Stimulated activated CD4-positive, alpha-beta T cell treated with anti-CD3 and anti-CD28 coated beads, Interleukin-4, amount 100 ng/mL, for 48 hours (primary cell): Measurements from ENCODE around the gene VAC14.

Experiments
- DNase-seq, 2 donors: peaks; one replicate each; pipeline ENCODE4 v3.0.0-alpha.2; 2020; ENCODE audit warnings: low read depth in 2 of 2

Gene VAC14

GRCh38 chr16:70764632-70765031 lies 36.3 kb downstream of the VAC14 start:
- DNase-seq: no peak

- DNase-seq: no peak
These were observed 40.7 kb downstream of the VAC14 start for GRCh38 chr16:70760221-70760620.

- no peak for DNase-seq
These were observed 41.3 kb downstream of the VAC14 start for GRCh38 chr16:70759666-70760065.

DNA sequence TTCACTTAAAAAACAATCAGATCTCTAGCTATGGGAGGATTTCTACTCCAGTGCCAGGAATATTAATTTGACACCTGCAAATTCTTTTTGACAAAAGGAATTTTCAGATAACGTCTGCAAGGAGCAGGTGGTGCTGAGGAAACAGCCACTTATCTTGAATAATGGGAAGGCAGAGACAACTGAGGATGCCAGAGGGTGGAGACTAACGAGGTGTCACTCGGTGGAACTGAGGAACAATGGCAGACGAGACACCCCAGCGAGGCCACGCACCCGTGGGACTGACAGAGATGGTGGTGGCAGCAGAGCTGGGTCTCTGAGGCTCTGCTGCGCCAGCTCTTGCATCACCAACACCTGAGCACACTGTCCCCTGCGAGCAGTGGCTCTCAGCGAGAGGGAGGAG lies 42.2 kb downstream of the VAC14 start:
- no peak for DNase-seq

GRCh38 chr16:70757183-70757582 lies 43.8 kb downstream of the VAC14 start:
- DNase-seq: no peak

- DNase-seq: no peak
These were observed 44.9 kb downstream of the VAC14 start for GRCh38 chr16:70756071-70756470.

DNA sequence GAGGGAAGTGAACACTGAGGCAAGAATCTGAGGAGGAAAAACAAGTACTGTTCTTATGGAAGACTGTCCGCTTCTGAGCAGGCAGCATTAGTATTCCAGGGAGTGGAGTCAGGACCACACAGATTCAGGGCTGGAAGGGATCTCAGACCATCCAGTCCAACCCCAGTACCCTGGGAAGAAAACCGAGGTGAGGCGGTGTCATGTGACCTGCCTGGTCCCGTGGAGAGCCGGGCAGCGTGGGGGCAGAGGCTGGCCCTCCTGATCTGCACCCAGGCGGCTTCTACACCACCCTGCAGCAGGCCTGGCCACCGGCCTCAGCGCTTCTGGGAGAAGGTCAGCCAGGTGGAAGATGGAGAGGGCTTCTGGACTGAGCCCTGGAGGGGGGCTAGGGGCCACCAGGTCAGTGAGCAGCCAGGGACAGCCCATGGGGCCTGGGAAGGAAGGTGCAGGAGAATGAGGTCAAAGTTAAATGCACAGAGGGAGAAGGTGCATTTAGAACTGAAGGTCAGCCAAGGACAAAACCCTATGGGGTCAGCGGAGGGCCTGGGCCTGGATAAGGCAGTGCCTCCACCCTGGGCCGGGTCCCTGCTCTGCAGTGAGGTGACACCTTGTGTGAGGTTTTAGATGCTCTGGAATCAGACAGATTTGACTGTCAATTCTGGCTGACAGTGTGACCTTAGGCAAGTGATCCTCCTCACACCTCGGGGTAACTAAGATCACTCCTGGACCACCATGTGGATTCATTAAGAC lies 45.9 kb downstream of the VAC14 start:
- DNase-seq: no peak

DNA sequence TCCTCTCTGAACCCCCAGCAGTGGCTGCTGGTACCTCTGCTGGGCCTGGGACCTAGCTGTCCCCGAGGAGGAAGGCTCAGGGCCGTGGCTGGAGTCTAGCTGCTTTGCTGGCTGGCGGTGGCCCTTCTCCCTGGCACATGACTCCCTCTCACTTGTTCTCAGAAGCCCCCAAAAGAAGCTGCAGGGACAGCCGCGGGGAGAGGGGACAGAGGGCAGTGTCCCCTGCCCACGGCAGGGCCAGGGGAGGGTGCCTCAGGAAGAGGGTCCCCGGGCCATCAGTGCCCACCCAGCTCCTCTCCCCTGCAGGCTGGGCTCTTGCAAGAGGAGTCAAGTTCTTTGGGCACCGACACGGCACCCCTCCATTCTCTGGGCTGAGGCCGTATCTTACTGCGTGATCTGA lies 46.6 kb downstream of the VAC14 start:
- no peak for DNase-seq

DNA sequence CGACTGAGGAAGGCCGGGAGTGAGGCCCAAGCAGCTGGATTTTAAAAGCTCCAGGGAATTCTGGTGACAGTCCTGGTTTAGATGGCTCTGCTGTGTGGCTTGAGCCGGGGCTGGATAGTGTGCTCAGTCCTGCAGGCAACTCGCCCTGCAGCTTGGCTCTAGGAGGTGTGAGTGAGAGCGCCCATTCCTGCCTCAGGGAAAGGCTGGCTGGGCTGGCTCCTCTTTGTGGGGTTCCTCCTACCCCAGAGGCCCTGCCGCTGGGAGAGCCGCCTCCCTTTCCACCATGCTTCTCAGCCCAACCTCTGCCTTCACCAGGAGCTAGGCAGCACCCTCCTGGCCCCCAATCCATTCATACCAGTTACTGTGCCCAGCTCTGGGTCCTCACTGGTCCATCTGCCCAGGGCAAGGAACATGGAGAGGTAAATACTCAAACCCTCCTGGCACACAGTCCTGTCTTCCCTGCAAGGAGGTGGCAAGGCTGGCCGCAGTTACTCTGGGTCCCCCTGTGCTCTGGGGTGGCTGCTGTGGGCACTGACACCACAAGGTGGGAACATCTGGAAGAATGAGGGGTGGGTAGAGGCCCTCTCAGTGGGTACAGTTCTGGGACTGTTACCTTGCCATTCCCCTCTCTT lies 47.1 kb downstream of the VAC14 start:
- no peak for DNase-seq

DNA sequence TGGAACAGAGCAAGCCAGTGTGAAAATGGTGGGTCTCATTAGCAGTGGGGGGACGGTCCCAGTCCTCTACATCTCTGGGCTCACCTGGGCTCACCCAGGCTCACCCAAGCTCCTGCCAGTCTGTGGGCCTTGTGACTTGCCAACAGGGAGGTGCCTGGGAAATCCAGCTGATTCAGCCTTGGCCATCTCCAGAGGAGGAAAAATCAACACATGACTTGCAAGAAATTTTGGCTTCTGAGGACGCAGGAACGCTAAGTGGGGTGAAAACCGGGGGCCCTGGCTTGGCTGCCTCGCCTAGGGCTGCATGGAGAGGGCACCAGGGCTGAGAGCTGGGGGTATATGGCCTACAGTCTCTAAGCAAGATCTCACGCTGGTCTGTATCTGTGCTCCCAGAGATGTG lies 47.7 kb downstream of the VAC14 start:
- no peak for DNase-seq

DNA sequence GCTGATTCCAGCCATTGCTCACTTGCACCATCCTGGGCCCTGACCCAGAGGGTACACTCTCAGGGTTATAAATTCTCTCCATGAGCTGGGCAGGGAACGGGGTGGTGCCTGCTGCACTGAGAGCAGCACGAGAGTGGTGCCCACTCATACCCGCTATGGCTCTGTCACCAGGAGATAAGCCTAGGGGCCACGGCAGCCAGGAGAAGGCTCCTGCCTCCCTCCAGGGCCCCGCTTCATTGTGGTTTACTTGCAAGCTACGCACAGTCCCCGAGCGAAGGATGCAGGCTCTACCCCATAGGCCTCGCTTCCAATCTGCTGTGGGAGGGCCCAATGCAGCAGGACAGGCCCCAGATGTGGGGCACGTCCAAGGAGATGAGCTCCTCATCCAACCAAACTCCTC lies 48.5 kb downstream of the VAC14 start:
- no peak for DNase-seq

GRCh38 chr16:70751593-70751992 lies 49.4 kb downstream of the VAC14 start:
- DNase-seq: no peak

- no peak for DNase-seq
These were observed 50.0 kb downstream of the VAC14 start for GRCh38 chr16:70750893-70751467.

DNA sequence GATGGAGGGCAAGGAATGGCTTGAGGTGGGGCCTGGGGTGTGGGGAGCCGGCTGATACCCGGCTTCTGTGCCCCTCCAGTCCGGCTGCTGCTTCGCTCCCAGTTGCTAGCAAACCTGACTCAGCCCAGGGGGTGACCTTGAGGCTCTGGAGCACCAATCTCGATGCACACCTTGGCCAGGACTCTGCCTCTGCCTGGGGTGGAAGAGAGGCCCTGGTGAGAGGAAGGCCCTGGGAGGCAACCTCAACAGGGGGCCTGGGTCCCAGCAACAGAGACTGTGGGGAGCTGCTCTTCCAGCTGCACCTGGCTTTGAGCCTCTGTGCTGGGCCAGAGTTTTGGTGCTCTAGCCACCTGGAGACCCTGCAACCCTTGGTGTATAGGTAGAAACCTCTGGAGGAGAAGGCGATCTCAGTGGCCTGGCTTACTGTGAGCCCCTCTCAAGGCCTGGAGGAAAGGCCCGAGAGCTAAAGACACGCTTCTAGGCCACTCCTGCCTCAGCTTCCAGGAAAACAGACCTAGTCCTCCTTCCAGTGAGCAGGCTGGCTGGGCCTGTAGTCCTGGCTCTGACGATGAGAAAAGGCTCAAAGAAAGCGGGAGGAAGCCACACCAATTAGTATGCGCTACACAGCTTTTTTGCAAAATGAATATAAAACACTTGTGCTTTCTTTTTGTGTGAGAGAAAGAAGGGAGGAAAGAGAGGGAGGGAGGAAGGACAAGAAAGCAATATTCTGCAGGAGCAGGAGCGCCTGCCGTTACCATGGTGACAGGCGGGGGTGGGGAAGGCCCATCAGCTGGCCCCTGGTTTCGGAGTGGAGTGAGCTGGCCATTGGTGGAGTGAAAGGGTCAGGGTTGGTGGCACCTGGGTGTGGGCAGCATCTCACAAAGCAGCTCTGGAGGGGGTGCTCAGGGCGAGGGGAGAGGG lies 51.0 kb downstream of the VAC14 start:
- DNase-seq: no peak

GRCh38 chr16:70749006-70749678 lies 51.8 kb downstream of the VAC14 start:
- no peak for DNase-seq

GRCh38 chr16:70747703-70748631 lies 53.0 kb downstream of the VAC14 start:
- DNase-seq: no peak

- DNase-seq: no peak
These were observed 54.1 kb downstream of the VAC14 start for GRCh38 chr16:70746708-70747424.

DNA sequence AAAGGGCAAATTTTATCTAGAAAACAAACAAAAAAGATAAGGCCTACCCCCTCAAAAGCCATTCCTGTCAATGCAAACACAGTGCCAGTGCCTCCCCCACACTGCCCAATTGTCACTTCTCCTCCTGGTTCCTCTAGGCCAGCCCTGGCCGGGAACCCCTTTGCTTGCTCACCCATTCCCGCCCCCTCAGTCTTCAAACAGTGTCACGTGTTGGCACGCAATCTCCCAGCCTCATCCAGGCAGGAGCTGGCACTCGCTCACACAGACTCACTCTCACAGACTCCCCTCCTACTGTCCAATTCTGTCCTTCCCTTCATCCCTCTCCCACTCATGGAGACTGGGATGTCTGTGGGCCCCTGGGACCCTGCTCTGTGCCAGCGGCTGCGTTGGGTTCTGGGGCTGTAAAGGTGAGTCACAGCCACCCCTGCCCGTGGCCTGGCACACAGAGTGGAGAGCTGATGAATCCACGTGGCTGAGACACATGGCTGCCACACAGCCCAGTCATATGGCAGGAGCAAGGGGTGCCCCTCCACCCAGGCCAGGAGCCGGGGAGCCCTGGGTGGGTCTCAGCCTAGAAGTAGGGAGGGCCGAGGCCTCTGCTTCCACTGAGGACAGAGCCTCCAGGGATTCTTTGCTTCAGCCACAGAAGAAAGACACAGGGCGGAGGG lies 54.8 kb downstream of the VAC14 start:
- no peak for DNase-seq

- no peak for DNase-seq
These were observed 55.4 kb downstream of the VAC14 start for GRCh38 chr16:70745536-70746025.
